GM18868 (cell line): Measurements from ENCODE around the gene ITIH6.
"Not testable (repeated sequence)": the region's sequence is repeated elsewhere in the genome, so short reads cannot be mapped to it uniquely, and the experiment has no call there.

Source experiments
- ATAC-seq: cut with Tn5 transposase; IDR thresholded peaks from one replicate; pipeline ENCODE4 v1.9.1; 2021; ENCODE audit warnings: mild to moderate bottlenecking, moderate library complexity; ENCODE audit not compliant: unreplicated experiment

Gene ITIH6, protein sequence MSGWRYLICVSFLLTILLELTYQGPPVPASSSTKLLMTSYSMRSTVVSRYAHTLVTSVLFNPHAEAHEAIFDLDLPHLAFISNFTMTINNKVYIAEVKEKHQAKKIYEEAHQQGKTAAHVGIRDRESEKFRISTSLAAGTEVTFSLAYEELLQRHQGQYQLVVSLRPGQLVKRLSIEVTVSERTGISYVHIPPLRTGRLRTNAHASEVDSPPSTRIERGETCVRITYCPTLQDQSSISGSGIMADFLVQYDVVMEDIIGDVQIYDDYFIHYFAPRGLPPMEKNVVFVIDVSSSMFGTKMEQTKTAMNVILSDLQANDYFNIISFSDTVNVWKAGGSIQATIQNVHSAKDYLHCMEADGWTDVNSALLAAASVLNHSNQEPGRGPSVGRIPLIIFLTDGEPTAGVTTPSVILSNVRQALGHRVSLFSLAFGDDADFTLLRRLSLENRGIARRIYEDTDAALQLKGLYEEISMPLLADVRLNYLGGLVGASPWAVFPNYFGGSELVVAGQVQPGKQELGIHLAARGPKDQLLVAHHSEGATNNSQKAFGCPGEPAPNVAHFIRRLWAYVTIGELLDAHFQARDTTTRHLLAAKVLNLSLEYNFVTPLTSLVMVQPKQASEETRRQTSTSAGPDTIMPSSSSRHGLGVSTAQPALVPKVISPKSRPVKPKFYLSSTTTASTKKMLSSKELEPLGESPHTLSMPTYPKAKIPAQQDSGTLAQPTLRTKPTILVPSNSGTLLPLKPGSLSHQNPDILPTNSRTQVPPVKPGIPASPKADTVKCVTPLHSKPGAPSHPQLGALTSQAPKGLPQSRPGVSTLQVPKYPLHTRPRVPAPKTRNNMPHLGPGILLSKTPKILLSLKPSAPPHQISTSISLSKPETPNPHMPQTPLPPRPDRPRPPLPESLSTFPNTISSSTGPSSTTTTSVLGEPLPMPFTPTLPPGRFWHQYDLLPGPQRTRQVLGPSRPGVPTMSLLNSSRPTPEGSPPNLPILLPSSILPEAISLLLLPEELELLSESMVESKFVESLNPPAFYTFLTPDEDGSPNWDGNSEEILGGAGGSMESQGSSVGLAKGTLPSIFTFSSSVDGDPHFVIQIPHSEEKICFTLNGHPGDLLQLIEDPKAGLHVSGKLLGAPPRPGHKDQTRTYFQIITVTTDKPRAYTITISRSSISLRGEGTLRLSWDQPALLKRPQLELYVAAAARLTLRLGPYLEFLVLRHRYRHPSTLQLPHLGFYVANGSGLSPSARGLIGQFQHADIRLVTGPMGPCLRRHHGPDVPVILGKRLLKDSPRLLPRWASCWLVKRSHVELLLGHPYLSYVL

GRCh38 chrX:54798137-54798536, at the start of gene ITIH6:
Gene ITIH6 (minus strand): TSS chrX:54798255. CDS start chrX:54798210, 45 bp downstream.
- ATAC-seq: no peak

- not testable (repeated sequence) for ATAC-seq
Measured at GRCh38 chrX:54847700-54848099, 49.6 kb upstream of the ITIH6 start.

- no peak for ATAC-seq
Measured at GRCh38 chrX:54843050-54843449, 45.0 kb upstream of the ITIH6 start.

DNA sequence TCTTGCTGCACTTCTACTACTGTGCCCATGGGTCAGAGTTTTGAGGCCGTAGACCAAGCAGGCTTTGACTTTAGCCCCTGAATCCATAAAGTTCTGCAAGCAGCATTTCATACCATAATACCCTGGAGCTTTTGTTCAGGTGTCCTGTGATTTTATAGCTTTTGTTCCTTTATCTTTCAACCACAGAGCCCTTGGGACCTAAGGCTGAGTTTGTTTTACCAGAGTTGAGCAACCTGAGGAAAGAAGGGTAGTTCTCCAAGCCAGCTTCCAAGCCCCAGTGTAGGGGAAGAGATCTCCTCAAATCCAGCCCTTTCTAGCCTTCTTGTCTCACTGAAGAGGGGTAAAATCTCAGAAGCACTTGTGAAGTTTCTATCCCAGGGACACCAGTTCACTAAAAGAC, 44.6 kb upstream of the ITIH6 start:
- ATAC-seq: no peak

- not testable (repeated sequence) for ATAC-seq
Measured at GRCh38 chrX:54841184-54841874, 43.3 kb upstream of the ITIH6 start.

DNA sequence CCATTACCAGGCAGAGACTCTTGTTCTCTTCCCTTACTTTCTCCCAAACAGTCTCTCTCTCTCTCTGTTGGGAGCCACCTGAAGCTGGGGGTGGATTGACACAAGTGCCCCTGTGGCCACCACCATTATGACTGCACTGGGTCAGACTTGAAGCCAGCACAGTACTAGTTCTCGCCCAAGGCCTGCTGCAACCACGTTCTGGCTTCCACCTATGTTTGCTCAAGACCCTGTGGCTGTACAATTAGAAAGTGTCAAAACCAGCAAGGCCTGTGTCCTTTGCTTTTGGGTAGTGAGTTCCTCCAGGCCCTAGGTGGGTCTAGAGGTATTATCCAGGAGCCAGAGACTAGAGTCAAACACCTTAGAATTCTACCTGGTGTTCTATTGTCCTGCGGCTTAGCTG, 40.5 kb upstream of the ITIH6 start:
- no peak for ATAC-seq

DNA sequence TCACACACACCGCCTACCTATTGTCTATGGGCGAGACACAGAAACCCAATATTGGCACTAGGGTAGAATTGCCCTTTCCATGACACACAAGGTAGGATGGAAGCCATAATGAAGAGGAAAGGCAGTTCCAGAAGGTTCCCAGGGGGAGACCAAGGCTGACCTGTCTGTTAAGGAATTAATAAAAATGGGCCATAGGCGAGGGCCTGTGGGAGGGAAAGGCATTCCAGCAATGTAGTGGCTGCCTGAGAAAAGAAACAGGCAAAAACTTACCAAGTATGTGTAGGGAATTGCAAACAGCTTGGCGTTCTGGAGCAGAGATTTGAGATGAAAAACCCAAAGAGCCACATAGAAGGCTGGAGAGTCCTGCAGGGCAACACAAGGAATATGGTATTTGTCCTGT, 28.5 kb upstream of the ITIH6 start:
- ATAC-seq: no peak

DNA sequence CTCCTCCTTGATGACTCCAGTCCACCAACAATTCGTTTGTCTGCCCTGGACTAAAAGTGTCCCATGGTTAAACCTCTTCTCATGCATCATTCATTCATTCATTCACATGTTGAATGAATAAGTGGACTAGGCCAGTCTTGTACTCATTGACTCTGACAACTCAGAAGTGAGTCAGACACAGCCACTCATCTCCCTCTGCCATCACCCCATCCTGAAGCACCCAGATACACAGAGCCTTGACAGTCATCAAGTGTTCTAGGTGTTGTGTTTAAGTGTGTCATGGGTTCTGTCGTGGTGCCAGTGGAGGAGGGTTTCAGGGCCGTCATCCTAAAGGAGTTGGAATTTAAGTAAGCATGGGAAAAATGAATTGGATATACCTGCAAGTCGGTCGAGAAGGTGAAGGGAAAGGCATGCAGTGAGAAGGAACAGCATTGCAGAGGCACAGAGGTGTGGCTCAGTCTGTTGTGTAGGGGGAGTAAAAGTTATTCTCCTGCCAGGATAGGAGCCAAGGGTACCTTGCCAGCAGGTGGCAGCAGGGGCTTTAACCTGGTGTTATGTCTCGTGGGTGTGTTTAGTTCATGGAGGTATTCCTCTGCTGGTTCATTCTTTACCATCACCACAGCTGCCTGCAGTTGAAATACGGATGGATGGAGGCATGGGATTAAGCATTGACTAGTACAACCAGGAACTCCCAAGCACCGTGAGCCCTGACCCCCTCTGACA, 27.8 kb upstream of the ITIH6 start:
- peak; percentile 46 for ATAC-seq

- ATAC-seq: no peak
Measured at GRCh38 chrX:54824722-54825121, 26.7 kb upstream of the ITIH6 start.

DNA sequence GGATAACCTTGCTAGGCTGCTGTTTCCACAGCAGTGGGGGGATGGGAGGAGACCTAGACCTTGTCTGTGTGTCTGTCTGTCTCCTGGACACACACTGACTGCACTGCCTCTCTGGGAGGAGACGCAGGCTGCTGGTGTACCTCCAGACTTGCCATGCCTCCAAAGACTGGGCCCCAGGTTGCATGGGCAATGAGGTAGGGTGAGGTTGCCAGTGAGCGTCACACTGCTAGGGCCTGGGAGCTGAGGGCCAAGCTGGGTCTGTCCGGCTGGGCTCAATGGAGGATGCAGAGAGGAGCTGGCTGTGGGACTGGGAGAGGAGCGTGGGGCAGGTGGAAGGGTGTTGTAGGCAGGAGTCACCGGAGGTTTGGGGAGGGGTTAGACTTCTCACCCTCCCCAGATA, 26.1 kb upstream of the ITIH6 start:
- ATAC-seq: no peak

GRCh38 chrX:54821310-54821709, 23.3 kb upstream of the ITIH6 start:
- no peak for ATAC-seq

DNA sequence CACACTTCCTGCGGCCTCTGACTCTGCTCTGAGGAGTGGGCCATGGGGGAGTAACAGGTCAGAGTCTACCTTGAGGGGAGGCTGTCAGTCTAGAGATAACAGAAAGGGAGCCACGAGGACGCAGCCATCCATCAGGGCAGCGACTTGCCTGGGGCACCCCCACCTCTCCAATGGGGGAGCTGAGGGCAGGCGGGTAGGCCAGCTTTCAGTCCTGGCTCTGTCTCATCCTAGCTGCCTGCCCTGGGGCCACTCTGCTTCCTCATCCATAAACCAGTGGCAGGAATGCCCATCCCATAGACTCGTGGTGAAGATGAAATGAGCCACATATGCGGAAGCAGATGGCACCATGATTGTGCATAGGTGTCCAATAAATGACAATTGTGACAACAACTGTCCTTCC, 22.7 kb upstream of the ITIH6 start:
- ATAC-seq: no peak

DNA sequence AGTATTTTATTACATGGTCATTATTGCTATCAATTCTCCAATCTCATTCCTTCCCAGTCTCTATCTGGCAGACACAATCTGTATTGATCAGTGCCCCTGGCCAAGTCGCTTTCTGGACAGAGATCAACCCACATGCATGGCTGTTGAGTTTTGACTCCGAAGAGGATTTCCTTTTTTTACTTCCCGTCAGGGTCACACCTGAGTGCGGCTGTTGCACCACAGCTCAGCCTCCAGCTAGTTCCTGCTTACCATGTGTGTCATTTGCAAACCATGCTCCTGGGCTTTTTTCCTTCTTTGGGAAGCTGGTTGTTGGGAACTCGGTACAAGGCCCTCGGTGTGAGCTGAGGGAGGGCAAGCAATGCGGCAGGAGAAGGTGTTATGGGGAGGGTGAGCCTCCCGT, 21.1 kb upstream of the ITIH6 start:
- no peak for ATAC-seq

- no peak for ATAC-seq
Measured at GRCh38 chrX:54818221-54818620, 20.2 kb upstream of the ITIH6 start.

DNA sequence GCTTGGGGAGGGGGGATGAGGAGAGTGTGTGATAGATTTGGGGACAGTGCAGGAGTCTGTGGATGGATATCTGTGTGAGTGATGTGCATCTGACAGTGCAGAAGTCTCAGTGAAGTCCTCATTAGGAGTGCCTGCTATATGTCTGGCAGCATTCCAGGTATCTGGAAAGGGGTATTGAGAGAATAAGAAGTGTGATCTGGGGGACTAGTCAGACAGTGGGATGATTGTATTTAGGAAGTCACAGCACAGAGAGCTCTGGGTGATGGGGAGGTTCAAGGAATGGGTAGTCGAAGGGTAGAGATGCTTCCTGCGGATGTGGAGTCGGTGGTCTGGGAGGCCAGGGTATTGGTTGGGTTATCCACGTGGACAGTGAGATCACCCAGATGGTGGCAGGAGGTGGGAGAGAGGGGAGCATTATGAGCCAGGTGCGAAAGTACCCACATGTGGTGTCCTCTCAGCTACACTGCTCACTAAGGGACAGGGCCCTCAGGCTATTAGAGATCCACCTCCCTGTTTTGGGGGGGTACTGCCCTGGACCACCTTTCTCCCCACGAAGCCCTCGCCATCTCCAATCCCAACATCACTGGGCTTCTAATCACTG, 19.3 kb upstream of the ITIH6 start:
- ATAC-seq: no peak

DNA sequence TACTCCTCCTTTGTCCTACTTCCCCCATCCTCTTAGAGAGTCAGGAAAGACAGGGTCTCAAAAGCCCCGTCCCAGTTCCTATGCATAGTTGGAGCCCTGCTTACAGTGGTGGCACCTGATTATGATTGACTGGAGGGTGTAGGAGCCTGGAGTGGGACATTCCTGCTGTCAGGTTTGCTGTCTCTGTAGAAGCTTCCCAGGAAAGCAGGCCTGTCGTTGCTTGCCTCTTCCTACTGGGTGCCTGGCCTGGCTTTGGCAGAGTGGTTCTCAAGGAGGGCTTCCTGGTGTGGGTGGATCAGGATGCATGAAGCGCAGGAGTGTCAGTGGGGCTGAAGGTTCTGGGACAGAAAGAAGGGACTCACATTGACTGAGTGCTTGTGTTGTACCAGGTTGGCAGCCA, 14.3 kb upstream of the ITIH6 start:
- no peak for ATAC-seq

DNA sequence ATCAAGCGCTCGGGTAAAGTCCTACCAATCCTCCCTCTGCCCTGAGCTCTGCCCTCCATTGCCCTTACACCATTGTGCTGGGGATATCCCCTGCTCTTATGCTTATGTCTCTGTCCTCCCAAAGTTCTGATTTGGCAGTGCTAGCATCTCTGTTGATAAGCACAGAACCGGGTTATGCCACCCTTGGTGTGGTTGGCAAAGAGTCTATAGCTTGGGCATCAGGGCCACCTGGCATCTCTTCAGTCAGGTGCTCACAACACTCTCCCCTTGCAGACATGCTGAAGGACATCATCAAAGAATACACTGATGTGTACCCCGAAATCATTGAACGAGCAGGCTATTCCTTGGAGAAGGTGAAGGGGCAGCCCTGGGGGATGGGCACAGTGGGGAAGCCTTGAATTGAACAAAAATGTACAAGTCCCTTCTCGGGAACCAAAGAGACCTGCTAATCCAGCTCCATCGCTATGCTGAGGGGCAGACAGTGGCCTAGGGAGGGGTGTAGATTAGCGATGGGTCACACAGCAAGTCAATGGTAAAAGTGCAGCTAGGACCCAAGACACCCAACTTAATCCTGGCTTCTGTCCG, 13.3 kb upstream of the ITIH6 start:
- no peak for ATAC-seq

GRCh38 chrX:54810532-54810931, 12.5 kb upstream of the ITIH6 start:
- ATAC-seq: no peak
